ENCODE results near the gene CTXND1. TPM values are rescaled to one million over a fixed set of nuclear protein-coding genes. Genes with fewer than 3 reads are reported as not detected.

Gene CTXND1
- total RNA-seq, 4 donors from 2014 or later: 0.14 to 0.64 TPM; not detected in 2

- no peaks in the 10 kb centered on the region for H3K36me3 ChIP-seq
- no peak overlapping the region for H3K4me3 ChIP-seq
- TF ChIP-seq POLR2A (IDR thresholded peaks at IDR 0.05) (no peak), CTCF (IDR thresholded peaks at IDR 0.05) (no peak), POLR2AphosphoS5 (IDR thresholded peaks at IDR 0.05) (no peak), EP300 (IDR thresholded peaks at IDR 0.05; ENCODE audit: low read depth) (no peak)
- no peak overlapping the region for H3K27ac ChIP-seq
- in situ Hi-C loops (cut with MboI; ENCODE audit: low pct_ligation_motif_present in 1 of 4, low pct_unique_long_range_greater_than_20kb in 1 of 4, low sequenced_read_pairs in 3 of 4): no loop called here
- H3K27me3 ChIP-seq: no peaks in the 10 kb centered on the region
- H3K4me1 ChIP-seq: no peaks in the 10 kb centered on the region
- no peaks in the 10 kb centered on the region for H3K9me3 ChIP-seq
- intact Hi-C loops (cut with DNase I; ENCODE audit: low total_unique reads): no loop called here
- 89 to 100% methylated on average over 1 of the region's 1 CpG for WGBS, 2 donors (ENCODE audit: low coverage in 1 of 2)
- DNase-seq: no peak
These were observed 57.8 kb downstream of the CTXND1 start for GRCh38 chr15:80194186-80194585.

GRCh38 chr15:80191897-80192595 lies 60.0 kb downstream of the CTXND1 start:
- no peaks in the 10 kb centered on the region for H3K27me3 ChIP-seq
- H3K4me3 ChIP-seq: no peak overlapping the region
- H3K36me3 ChIP-seq: no peaks in the 10 kb centered on the region
- no peak for TF ChIP-seq POLR2AphosphoS5 (IDR thresholded peaks at IDR 0.05)
- intact Hi-C loops (cut with DNase I; ENCODE audit: low total_unique reads): no loop called here
- no peaks in the 10 kb centered on the region for H3K4me1 ChIP-seq
- DNase-seq: no peak
- H3K9me3 ChIP-seq: no peaks in the 10 kb centered on the region
- WGBS, 2 donors (ENCODE audit: low coverage in 1 of 2): 85 to 100% methylated on average over 3 to 8 of the region's 8 CpGs
- in situ Hi-C loops (cut with MboI; ENCODE audit: low pct_ligation_motif_present in 1 of 4, low pct_unique_long_range_greater_than_20kb in 1 of 4, low sequenced_read_pairs in 3 of 4): no loop called here
- H3K27ac ChIP-seq: no peak overlapping the region

GRCh38 chr15:80191198-80191597 lies 60.8 kb downstream of the CTXND1 start:
- in situ Hi-C loops (cut with MboI; ENCODE audit: low pct_ligation_motif_present in 1 of 4, low pct_unique_long_range_greater_than_20kb in 1 of 4, low sequenced_read_pairs in 3 of 4) (no loop called here), intact Hi-C loops (cut with DNase I; ENCODE audit: low total_unique reads) (no loop called here)
- no peak for TF ChIP-seq POLR2A (IDR thresholded peaks at IDR 0.05)
- TF ChIP-seq EP300 (IDR thresholded peaks at IDR 0.05; ENCODE audit: low read depth): no peak
- TF ChIP-seq POLR2AphosphoS5 (IDR thresholded peaks at IDR 0.05): no peak
- no peak for TF ChIP-seq CTCF (IDR thresholded peaks at IDR 0.05)
- H3K4me3 ChIP-seq: no peak overlapping the region
- no peaks in the 10 kb centered on the region for H3K36me3 ChIP-seq
- H3K27me3 ChIP-seq: no peaks in the 10 kb centered on the region
- no peaks in the 10 kb centered on the region for H3K4me1 ChIP-seq
- no peak overlapping the region for H3K27ac ChIP-seq
- WGBS, 2 donors (ENCODE audit: low coverage in 1 of 2): 87 to 93% methylated on average over 2 of the region's 2 CpGs
- no peaks in the 10 kb centered on the region for H3K9me3 ChIP-seq
- DNase-seq: no peak

- in situ Hi-C loops (cut with MboI; ENCODE audit: low pct_ligation_motif_present in 1 of 4, low pct_unique_long_range_greater_than_20kb in 1 of 4, low sequenced_read_pairs in 3 of 4): no loop called here
- H3K36me3 ChIP-seq: no peaks in the 10 kb centered on the region
- no peak overlapping the region for H3K4me3 ChIP-seq
- TF ChIP-seq POLR2AphosphoS5 (IDR thresholded peaks at IDR 0.05): no peak
- H3K27me3 ChIP-seq: no peaks in the 10 kb centered on the region
- DNase-seq: no peak
- H3K4me1 ChIP-seq: no peaks in the 10 kb centered on the region
- no peaks in the 10 kb centered on the region for H3K9me3 ChIP-seq
- 81% methylated on average over 2 of the region's 2 CpGs; no CpG with 5 or more reads in 1 of the 2 donors for WGBS, 2 donors (ENCODE audit: low coverage in 1 of 2)
- H3K27ac ChIP-seq: no peak overlapping the region
- intact Hi-C loops (cut with DNase I; ENCODE audit: low total_unique reads): no loop called here
These were observed 63.8 kb downstream of the CTXND1 start for GRCh38 chr15:80188251-80188650.

GRCh38 chr15:80186597-80186996 lies 65.4 kb downstream of the CTXND1 start:
- WGBS, 2 donors (ENCODE audit: low coverage in 1 of 2): 91% methylated on average over 1 of the region's 1 CpG; no CpG with 5 or more reads in 1 of the 2 donors
- no peaks in the 10 kb centered on the region for H3K27me3 ChIP-seq
- in situ Hi-C loops (cut with MboI; ENCODE audit: low pct_ligation_motif_present in 1 of 4, low pct_unique_long_range_greater_than_20kb in 1 of 4, low sequenced_read_pairs in 3 of 4): no loop called here
- no peaks in the 10 kb centered on the region for H3K4me1 ChIP-seq
- intact Hi-C loops (cut with DNase I; ENCODE audit: low total_unique reads): no loop called here
- no peaks in the 10 kb centered on the region for H3K36me3 ChIP-seq
- H3K9me3 ChIP-seq: no peaks in the 10 kb centered on the region
- TF ChIP-seq POLR2A (IDR thresholded peaks at IDR 0.05): no peak
- TF ChIP-seq CTCF (IDR thresholded peaks at IDR 0.05): no peak
- no peak for TF ChIP-seq POLR2AphosphoS5 (IDR thresholded peaks at IDR 0.05)
- TF ChIP-seq EP300 (IDR thresholded peaks at IDR 0.05; ENCODE audit: low read depth): no peak
- DNase-seq: no peak
- H3K4me3 ChIP-seq: no peak overlapping the region
- H3K27ac ChIP-seq: no peak overlapping the region
